ENCODE results near the gene RANGAP1. TPM values are rescaled to one million over a fixed set of nuclear protein-coding genes. Genes with fewer than 3 reads are reported as not detected.

The RANGAP1 gene
- total and polyA plus RNA-seq, 2 of the 8 experiments (the other 6 are each of a cell fraction or from before 2014, with no cell fraction given) = 121 to 171 TPM

DNA sequence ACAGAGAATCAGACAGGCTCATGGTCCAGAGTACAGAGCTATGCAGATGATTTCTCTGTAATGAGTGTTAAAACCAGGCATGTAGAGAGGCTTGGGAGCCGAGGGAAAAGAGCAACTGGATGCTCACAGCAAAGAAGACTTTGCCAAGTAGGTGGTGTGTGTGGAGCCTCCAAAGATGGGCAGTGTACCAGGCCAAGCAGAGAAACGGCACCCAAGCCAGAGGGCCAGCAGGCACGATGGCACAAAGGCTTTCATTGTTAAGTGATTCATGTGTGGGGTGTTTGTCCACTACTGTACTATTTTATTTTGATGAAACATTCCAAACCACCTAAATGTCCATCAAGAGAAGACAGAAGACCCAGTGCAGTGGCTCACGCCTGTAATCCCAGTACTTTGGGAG lies 11.1 kb downstream of the RANGAP1 start (continued):
- no peak for TF ChIP-seq JUN (IDR thresholded peaks at IDR 0.05; ENCODE audit: low read depth, low read length)
